ENCODE measurements around the gene KRTAP12-4.

The KRTAP12-4 gene

GRCh38 chr21:44616591-44616926 lies 37.9 kb downstream of the KRTAP12-4 start:
- no peak for TF ChIP-seq CTCF (IDR thresholded peaks at IDR 0.05; ENCODE audit: insufficient read depth, low read depth, low read length, missing control alignments)
- no peak overlapping the region for H3K4me3 ChIP-seq (ENCODE audit: low read depth, low read length)
- no peak for DNase-seq (ENCODE audit: low read depth)

GRCh38 chr21:44615911-44616590 lies 38.4 kb downstream of the KRTAP12-4 start:
- H3K4me3 ChIP-seq (ENCODE audit: low read depth, low read length), result no peak overlapping the region
- no peak for TF ChIP-seq CTCF (IDR thresholded peaks at IDR 0.05; ENCODE audit: insufficient read depth, low read depth, low read length, missing control alignments)
- no peak for DNase-seq (ENCODE audit: low read depth)

- no peak overlapping the region for H3K4me3 ChIP-seq (ENCODE audit: low read depth, low read length)
- no peak for DNase-seq (ENCODE audit: low read depth)
- no peak for TF ChIP-seq CTCF (IDR thresholded peaks at IDR 0.05; ENCODE audit: insufficient read depth, low read depth, low read length, missing control alignments)
Measured at GRCh38 chr21:44615466-44615865, 39.0 kb downstream of the KRTAP12-4 start.

GRCh38 chr21:44614961-44615391 lies 39.5 kb downstream of the KRTAP12-4 start:
- H3K4me3 ChIP-seq (ENCODE audit: low read depth, low read length), result no peak overlapping the region
- TF ChIP-seq CTCF (IDR thresholded peaks at IDR 0.05; ENCODE audit: insufficient read depth, low read depth, low read length, missing control alignments), result no peak
- DNase-seq (ENCODE audit: low read depth), result no peak

GRCh38 chr21:44614161-44614631 lies 40.3 kb downstream of the KRTAP12-4 start:
- no peak for DNase-seq (ENCODE audit: low read depth)
- H3K4me3 ChIP-seq (ENCODE audit: low read depth, low read length), result no peak overlapping the region
- no peak for TF ChIP-seq CTCF (IDR thresholded peaks at IDR 0.05; ENCODE audit: insufficient read depth, low read depth, low read length, missing control alignments)

GRCh38 chr21:44613386-44614155 lies 40.9 kb downstream of the KRTAP12-4 start:
- no peak overlapping the region for H3K4me3 ChIP-seq (ENCODE audit: low read depth, low read length)
- no peak for DNase-seq (ENCODE audit: low read depth)
- TF ChIP-seq CTCF (IDR thresholded peaks at IDR 0.05; ENCODE audit: insufficient read depth, low read depth, low read length, missing control alignments), result no peak
